GM20000 (cell line): ENCODE results near the gene CHL1.

Experiments used
- DNase-seq: peaks from one replicate; pipeline ENCODE4 v3.0.0; 2012; ENCODE audit warnings: low spot score
- CTCF ChIP-seq: IDR thresholded peaks from 2 replicates; pipeline ENCODE4 v1.5.1; 2012; ENCODE audit warnings: mild to moderate bottlenecking, control low read depth; ENCODE audit errors: extremely low read depth, missing control alignments

Gene CHL1

GRCh38 chr3:318903-319302 lies 122.3 kb downstream of the CHL1 start:
- DNase-seq = no peak
- TF ChIP-seq CTCF = no peak

DNA sequence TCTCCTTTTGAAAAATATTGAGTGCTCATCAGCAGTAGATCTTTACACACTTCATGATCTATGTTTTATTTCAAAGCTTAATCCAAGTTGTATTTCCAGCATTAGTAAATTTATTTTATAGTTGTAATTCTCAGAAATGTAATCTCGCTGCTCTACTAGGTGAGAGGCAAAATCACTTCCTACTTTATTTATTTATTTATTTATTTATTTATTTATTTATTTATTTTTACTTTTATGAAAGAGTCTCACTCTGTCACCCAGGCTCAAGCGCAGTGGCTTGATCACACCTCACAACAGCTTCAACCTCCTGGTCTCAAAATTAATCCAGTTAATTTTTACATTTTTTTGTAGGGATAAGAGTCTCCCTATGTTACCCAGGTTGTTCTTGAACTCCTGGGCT lies 127.9 kb downstream of the CHL1 start:
- TF ChIP-seq CTCF = no peak
- DNase-seq = no peak

DNA sequence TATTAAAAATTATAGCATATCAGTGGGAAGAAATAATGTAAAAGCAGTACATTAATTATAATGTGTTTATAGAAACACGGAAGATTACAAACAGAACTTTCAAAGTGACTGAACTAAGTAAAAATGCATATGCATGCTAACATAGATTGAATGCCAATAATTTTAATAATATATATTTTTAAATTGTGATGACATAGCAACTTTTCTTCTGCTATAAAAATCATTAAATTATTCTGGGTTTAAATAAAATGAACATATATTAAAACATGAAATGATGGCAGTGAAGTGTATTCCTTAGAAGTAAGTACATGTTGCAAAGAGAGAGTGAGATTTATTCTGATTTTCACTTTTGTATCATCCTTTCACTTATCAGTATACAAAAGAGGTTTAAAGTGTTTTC lies 128.9 kb downstream of the CHL1 start:
- DNase-seq = no peak
- TF ChIP-seq CTCF = no peak

- DNase-seq = no peak
Measured at GRCh38 chr3:330494-331115, 134.0 kb downstream of the CHL1 start.

GRCh38 chr3:331881-332280 lies 135.3 kb downstream of the CHL1 start:
- DNase-seq = no peak

More at GRCh38 chr3:330494-331115, 134.0 kb downstream of the CHL1 start:
- no peak for TF ChIP-seq CTCF

DNA sequence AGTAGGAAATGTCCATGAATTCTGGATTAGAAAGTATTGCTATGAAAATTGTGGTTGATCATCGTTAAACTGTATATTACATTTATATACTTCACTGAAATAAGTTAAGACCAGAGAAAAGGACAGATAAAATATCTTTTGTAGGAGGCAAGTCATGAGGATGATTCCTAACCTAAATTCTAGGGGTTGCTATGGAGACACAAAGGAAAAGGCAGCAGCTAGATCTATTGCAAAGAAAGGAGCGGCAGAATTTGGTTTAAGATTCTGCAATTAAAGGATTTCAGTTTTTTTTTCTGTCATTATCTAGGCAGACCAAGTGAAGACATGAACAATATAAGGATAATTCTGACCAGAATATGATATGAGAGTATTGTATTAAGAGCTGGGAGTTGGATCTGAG lies 136.1 kb downstream of the CHL1 start:
- no peak for DNase-seq
- TF ChIP-seq CTCF = no peak

More at GRCh38 chr3:331881-332280, 135.3 kb downstream of the CHL1 start:
- no peak for TF ChIP-seq CTCF

GRCh38 chr3:335240-335639 lies 138.7 kb downstream of the CHL1 start:
- no peak for TF ChIP-seq CTCF

More at GRCh38 chr3:335240-335639, 138.7 kb downstream of the CHL1 start:
- DNase-seq = no peak
